ENCODE measurements around the gene SLC44A5.

- TF ChIP-seq EZH2 (IDR thresholded peaks at IDR 0.05; ENCODE audit: low read depth, unreplicated experiment) (no peak), CTCF (conservative IDR thresholded peaks at IDR 0.05; ENCODE audit: low read depth in 2 of 2) (no peak), JUNB (IDR thresholded peaks at IDR 0.05; ENCODE audit: unreplicated experiment) (no peak), REST (IDR thresholded peaks at IDR 0.05; ENCODE audit: unreplicated experiment) (no peak), POLR2AphosphoS5 (IDR thresholded peaks at IDR 0.05; ENCODE audit: low read depth) (no peak), ETS1 (IDR thresholded peaks at IDR 0.05) (no peak), EZH2phosphoT487 (IDR thresholded peaks at IDR 0.05; ENCODE audit: unreplicated experiment) (no peak), CREB1 (CRISPR knock-in tag; IDR thresholded peaks at IDR 0.05; ENCODE audit: low read depth) (no peak), ZNF331 (CRISPR knock-in tag; IDR thresholded peaks at IDR 0.05; ENCODE audit: low read depth) (no peak)
These were observed 126.1 kb downstream of the SLC44A5 start for GRCh38 chr1:75484789-75485188.
